GM04503 (cell line): ENCODE data around the gene GTF3C1.

Experiments
- DNase-seq: peaks from one replicate; pipeline ENCODE4 v3.0.0-alpha.2; 2012; ENCODE audit warnings: low read depth

The GTF3C1 gene

DNA sequence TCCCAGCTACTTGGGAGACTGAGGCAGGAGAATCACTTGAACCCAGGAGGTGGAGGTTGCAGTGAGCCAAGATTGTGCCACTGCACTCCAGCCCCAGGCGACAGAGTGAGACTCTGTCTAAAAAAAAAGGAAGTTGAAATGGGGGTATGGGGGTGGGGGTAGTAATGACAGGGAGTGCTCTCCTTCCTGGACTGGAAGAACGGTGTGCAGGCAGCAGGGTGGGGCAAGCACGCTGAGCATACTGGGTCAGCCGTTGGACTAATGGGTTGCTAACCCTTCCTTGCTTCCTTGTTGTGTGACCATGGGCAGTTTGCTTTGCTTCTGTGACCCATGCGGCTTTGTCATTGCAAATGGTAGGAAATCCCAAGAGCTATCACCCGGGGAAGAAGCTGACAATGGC is 16.7 kb upstream of the GTF3C1 start:
- no peak for DNase-seq

GRCh38 chr16:27564224-27564623 is 14.5 kb upstream of the GTF3C1 start:
- no peak for DNase-seq

DNA sequence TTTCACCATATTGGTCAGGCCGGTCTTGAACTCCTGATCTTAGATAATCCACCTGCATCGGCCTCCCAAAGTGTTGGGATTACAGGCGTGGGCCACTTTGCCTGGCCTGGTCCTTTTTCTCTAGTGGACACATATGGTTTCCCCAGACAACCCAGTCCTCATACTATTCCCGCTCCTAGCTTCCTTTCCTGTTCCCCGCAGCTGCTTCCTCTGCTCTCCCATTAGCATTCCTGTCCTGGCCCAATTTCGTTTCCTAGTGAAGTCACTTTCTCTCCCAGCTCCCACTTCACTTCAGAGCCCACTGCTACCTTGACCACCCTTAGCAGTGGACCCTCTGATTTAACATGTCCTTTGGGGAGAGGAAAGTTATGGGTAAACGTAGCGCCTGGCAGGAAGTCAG is 11.5 kb upstream of the GTF3C1 start:
- DNase-seq: no peak

DNA sequence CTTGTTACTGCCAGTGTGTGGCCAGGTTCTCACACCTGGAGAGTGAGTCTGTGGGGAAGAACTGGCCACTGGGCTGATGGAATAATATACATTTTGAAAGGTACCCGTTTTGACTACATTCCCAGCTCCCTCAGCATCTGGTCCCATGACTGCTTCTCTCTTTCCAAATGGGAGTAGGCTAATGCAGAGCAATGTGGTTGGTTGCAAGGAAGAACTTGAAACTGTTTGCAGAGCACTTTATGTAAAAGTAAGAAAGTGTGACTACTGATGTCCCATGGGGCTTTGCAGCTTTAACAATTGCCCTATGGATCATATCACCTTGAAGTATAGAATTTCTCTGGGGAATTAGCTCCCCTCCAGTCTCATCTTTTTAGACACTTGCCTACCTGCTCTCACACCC is 9.2 kb upstream of the GTF3C1 start:
- DNase-seq: no peak

- no peak for DNase-seq
Observed at GRCh38 chr16:27558434-27558833, 8.7 kb upstream of the GTF3C1 start.

- no peak for DNase-seq
Observed at GRCh38 chr16:27556471-27556870, 6.8 kb upstream of the GTF3C1 start.

- DNase-seq: no peak
Observed at GRCh38 chr16:27551036-27551435, 1.3 kb upstream of the GTF3C1 start.

GRCh38 chr16:27550582-27550920 is 838 bp upstream of the GTF3C1 start:
- DNase-seq: no peak

GRCh38 chr16:27549464-27549745 is 308 bp downstream of the GTF3C1 start:
- no peak for DNase-seq

DNA sequence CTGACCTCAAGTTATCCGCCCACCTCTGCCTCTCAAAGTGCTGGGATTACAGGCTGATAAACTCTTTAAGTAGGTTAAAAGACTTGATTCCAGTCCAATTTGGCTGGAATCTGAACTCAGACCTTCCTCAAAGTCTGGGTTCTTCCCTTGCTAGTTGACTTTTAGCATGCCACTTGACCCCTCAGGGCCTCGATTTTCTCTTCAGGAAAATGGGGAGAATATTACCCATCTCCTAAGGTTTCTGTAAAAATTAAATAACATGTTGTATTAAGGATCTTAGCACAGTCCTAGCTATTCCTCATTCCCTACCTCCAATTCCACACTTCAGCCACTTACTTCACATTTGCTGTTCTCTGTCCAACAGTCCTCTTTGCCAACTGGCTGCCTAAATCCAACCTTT is 1.9 kb downstream of the GTF3C1 start:
- no peak for DNase-seq

DNA sequence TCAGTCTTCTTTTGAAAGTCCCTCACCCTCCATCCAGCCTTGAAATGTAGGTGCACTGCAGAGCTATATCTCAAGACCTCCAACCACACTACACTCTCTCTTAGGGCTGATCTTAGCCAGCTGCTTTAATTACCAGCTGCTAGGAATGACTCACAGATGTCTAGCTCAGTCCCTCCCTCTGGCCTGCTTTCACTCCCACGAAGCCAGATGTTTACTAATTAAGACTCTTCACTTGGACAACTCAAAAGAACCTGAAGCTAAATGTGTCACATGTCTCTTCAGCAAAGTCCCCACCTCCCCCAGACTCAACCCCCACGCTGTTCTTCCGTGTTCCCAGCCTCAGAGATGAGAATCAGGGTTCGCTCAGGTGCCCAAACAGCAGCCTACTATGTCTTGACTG is 2.6 kb downstream of the GTF3C1 start:
- DNase-seq: no peak

GRCh38 chr16:27544671-27545070 is 5.0 kb downstream of the GTF3C1 start:
- no peak for DNase-seq

DNA sequence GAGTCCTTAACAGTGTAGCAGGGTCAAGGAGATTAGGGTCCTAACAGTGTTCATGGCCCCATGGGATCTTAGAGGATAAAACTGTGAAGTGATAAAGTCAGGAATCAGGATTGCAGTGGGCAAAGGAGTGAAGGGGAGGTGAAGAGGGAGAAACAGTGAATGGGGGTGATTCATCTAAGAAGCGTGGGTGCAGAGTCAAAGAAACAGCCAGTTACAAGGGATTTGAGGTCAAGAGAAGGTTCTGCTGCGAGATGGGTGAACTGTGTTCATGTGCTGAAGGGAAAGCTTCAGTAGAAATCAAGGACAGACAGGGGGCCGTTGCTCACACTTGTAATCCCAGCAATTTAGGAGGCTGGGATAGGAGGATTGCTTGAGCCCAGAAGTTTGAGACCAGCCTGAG is 5.9 kb downstream of the GTF3C1 start:
- DNase-seq: no peak

DNA sequence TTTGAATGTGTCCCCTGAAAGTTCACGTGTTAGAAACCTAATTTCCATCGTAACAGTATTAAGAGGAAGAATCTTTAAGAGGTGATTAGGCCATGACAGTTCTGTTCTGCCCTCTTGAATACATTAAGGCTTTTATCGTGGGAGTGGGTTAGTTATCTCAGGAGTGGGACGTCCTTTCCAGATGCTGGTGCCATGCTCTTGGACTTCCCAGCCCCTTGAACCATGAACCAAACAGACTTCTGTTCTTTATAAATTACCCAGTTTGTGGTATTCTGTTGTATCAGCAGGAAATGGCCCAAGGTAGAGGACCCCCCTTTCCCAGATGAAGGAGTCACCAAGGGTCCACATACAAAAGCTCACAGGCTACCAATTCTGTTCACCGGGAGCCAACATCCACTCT is 10.1 kb downstream of the GTF3C1 start:
- DNase-seq: no peak

DNA sequence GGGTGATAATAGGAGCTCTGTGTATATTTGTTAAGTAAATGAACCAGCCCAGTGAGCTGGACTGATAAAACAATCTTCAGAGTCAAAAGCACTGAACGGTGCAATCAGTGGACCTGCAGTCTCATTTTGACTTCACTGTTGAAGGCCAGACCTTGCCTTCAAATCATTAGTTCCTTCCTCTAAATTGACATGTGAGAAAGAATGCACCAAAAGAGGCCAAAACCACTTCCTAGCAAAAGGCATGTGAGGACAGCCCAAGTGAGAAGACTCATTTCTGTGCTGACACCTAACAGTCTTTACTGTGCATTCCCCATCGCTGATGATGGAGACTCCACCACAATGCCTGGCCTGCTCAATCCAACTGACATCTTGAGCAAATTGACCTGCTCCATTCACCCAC is 10.6 kb downstream of the GTF3C1 start:
- no peak for DNase-seq

GRCh38 chr16:27538528-27538927 is 11.2 kb downstream of the GTF3C1 start:
- DNase-seq: no peak

- DNase-seq: no peak
Observed at GRCh38 chr16:27534256-27534655, 15.5 kb downstream of the GTF3C1 start.

DNA sequence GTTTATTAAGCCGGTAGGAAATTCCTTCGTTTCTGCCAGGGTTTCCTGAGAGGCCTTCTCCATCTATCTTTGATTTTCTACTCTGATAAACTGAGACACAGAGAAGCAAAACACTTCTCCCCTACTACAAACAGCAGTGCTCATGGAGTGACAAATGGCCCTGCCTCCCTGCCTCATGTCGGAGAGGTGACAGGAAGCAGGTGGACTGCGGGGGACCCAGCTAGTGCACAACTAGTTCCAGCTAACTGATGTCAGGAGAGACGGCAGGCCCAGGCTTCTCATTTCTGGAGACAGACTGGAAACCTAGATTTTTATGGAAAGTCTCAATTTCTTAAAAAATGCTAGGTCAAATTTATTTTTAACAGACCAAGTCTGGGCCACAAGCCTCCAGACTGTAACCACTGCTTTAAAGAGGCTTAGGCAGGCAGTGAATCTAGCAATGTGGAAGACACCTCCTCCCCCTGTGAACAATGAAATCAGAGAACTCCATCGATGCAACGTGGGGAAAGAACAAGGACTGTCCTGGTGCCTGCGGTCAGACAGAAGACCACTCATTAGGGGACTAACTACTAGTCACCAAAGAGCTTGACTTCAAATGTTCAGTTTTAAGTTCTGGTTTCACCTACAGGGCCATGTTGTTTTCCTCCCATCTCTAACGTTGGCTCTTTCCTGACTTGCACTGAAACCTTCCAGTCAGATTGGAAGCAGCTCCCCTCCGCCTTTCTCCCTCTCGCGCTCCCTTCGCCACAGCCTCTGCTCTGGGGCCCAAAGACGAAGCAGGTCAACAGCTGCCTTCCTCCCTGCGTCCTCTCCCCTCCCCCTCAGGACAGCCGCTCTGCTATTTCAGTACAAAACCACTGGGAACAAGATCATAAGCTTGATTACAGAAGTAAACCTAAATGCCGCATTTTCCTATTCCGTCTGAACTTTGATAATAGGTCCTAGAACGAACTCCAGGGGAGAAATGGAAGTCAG is 17.6 kb downstream of the GTF3C1 start:
- no peak for DNase-seq

DNA sequence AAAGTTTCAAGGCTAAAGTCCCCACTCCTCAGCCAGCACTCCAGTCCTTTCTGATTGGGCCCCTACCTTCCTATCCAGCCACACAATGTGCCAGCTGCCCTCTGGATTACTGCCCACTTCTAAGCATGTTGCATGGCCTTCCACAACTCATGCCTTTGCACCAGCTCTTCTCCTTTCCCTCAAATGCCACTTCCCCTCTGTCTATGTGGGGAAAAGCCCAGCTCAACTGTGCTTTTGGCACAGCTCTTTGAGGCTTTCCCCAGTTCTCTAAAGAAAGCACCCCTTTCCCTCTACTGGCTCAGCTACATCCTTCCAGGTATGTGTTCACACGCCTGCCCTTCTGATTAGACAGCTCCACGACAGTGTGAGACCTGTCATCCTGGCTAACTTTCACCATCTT is 18.5 kb downstream of the GTF3C1 start:
- DNase-seq: no peak

DNA sequence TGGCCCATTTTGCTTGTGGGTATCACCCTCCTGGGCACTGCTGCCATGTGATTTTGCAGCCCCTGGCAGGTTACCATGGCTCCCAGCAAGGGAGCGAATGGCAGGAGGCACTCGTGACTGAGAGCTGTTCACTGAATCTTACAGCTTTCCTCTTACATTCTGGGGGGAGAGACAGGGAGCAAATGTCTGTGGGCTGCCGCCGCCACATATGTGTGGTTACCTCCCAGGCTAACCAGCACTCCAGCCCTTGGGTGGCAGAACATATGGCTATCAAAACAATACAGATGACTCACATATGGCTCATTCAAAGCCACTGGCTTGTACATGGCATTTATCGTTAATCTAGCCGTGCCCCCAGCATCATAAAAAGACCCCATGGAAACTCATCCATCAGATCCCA is 19.8 kb downstream of the GTF3C1 start:
- DNase-seq: no peak

- no peak for DNase-seq
Observed at GRCh38 chr16:27528294-27528693, 21.4 kb downstream of the GTF3C1 start.

DNA sequence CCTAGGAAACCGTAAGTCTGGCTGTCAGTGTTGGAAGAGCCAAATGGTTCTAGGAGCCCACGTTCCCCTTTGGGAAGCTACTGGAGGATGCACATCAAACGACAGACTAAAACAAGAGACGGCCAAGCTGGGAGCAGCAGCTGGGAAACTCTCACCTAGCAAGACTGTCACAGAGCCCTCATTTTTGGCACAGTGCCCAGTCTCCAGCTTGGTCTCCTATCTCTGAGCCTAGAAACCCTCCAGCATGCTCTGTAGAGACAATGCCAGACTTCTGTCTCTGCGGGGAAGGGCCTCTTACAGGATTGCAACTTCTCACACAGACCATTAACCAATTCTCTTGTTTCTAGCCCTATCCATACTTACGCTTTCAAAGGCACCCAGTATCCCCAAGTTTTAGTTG is 23.5 kb downstream of the GTF3C1 start:
- no peak for DNase-seq

DNA sequence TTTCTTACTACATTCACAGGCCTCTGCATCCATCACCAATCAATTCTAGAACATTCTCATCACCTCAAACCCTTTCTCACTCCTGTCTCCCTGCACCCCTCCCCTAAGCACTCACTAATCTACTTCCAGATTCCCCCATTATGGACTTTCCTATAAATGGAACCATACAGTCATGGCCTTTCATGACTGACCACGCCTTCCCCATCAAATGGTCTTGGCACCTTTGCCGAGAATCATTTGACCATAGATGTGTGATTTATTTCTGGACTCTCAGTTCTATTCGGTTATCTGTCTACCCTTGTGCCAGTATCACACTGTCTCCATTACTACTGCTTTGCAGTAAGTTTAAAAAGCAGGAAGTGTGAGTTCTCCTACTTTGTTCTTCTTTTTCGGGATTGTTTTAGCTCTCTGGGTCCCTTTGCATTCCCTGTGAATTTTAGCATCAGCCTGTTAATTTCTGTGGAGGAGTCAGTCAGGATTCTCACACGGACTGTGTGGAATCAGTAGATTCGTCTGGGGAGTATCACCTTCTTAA is 27.5 kb downstream of the GTF3C1 start:
- no peak for DNase-seq

GRCh38 chr16:27520982-27521673 is 28.6 kb downstream of the GTF3C1 start:
- no peak for DNase-seq
